Vagina (tissue), 2 donors: ENCODE measurements around the gene TMEM178A.

Source experiments
- POLR2A ChIP-seq, 2 donors: fragments of 450-650 bp; IDR thresholded peaks; one replicate each; pipeline ENCODE4 v1.6.1; 2017; ENCODE audit warnings: antibody characterized with exemption in 2 of 2, mild to moderate bottlenecking in 2 of 2, moderate library complexity in 2 of 2
- POLR2AphosphoS5 ChIP-seq, 2 donors: sonication (generic); formaldehyde crosslinking; IDR thresholded peaks; one replicate each; pipeline ENCODE4 v1.9.0; 2017; ENCODE audit warnings: antibody characterized with exemption in 2 of 2, mild to moderate bottlenecking in 2 of 2, low read depth in 1 of 2; ENCODE audit not compliant: insufficient read depth in 1 of 2
- TF ChIP-seq, protein P1 (sequence below), 3 experiments: fragments of 450-650 bp in 2 of 3; fragments of 200-600 bp in 1 of 3; sonication (generic) in 1 of 3; IDR thresholded peaks; one replicate each; pipeline ENCODE4 v1.5.1; 2017 to 2019; ENCODE audit warnings: antibody characterized with exemption in 3 of 3, mild to moderate bottlenecking in 2 of 3, moderate library complexity in 2 of 3

GRCh38 chr2:39661826-39662225, 3.9 kb upstream of the TMEM178A start:
- TF ChIP-seq, protein P1, sequence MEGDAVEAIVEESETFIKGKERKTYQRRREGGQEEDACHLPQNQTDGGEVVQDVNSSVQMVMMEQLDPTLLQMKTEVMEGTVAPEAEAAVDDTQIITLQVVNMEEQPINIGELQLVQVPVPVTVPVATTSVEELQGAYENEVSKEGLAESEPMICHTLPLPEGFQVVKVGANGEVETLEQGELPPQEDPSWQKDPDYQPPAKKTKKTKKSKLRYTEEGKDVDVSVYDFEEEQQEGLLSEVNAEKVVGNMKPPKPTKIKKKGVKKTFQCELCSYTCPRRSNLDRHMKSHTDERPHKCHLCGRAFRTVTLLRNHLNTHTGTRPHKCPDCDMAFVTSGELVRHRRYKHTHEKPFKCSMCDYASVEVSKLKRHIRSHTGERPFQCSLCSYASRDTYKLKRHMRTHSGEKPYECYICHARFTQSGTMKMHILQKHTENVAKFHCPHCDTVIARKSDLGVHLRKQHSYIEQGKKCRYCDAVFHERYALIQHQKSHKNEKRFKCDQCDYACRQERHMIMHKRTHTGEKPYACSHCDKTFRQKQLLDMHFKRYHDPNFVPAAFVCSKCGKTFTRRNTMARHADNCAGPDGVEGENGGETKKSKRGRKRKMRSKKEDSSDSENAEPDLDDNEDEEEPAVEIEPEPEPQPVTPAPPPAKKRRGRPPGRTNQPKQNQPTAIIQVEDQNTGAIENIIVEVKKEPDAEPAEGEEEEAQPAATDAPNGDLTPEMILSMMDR (IDR thresholded peaks at IDR 0.05): no peak
- TF ChIP-seq POLR2A (IDR thresholded peaks at IDR 0.05) (no peak), POLR2AphosphoS5 (IDR thresholded peaks at IDR 0.05; ENCODE audit: insufficient read depth in 1 of 2, low read depth in 1 of 2) (no peak)
